ENCODE results near the gene CD4.
A peak's percentile ranks its signal among the peaks of the same experiment; 100 is the strongest.

The CD4 gene

GRCh38 chr12:6750506-6750905, 38.8 kb upstream of the CD4 start:
- H4K20me1 ChIP-seq (ENCODE audit: control insufficient read depth, insufficient read depth, low read depth, low read length): no peaks in the 10 kb centered on the region
- no peak overlapping the region for H3K27ac ChIP-seq (ENCODE audit: low read depth, low read length)
- no peaks in the 10 kb centered on the region for H3K9me3 ChIP-seq (ENCODE audit: control insufficient read depth, insufficient read depth, low read length)
- no peak overlapping the region for H3K4me2 ChIP-seq (ENCODE audit: low read length)
- H3K27me3 ChIP-seq (ENCODE audit: control insufficient read depth, low read length): no peaks in the 10 kb centered on the region
- peaks cover 13% of the 10 kb centered on the region for H3K79me2 ChIP-seq (ENCODE audit: control insufficient read depth, low read length)
- H3K4me1 ChIP-seq (ENCODE audit: control insufficient read depth, low read length): peaks cover 37% of the 10 kb centered on the region
- no peaks in the 10 kb centered on the region; the same call in 1 of the 2 replicates for H3F3A ChIP-seq (ENCODE audit: control insufficient read depth, insufficient read depth)
- no peak overlapping the region for H3K4me3 ChIP-seq (ENCODE audit: low read length)
- no peak for TF ChIP-seq CTCF (IDR thresholded peaks at IDR 0.05; ENCODE audit: low read depth, low read length, poor library complexity, severe bottlenecking)
- no peak for TF ChIP-seq EZH2phosphoT487 (IDR thresholded peaks at IDR 0.05; ENCODE audit: borderline replicate concordance, low read length)
- H3K9me2 ChIP-seq (replicated peaks; ENCODE audit: control insufficient read depth, low read length): no peaks in the 10 kb centered on the region
- peaks cover 61% of the 10 kb centered on the region for H3K36me3 ChIP-seq (ENCODE audit: control insufficient read depth, low read length)

GRCh38 chr12:6751767-6752166, 37.6 kb upstream of the CD4 start:
- peaks cover 13% of the 10 kb centered on the region for H3K79me2 ChIP-seq (ENCODE audit: control insufficient read depth, low read length)
- peak overlapping the region; percentile 88 for H3K4me3 ChIP-seq (ENCODE audit: low read length)
- peak overlapping the region; percentile 98 for H3K4me2 ChIP-seq (ENCODE audit: low read length)
- H3K36me3 ChIP-seq (ENCODE audit: control insufficient read depth, low read length): peaks cover 53% of the 10 kb centered on the region
- no peaks in the 10 kb centered on the region for H4K20me1 ChIP-seq (ENCODE audit: control insufficient read depth, insufficient read depth, low read depth, low read length)
- no peaks in the 10 kb centered on the region for H3K9me2 ChIP-seq (replicated peaks; ENCODE audit: control insufficient read depth, low read length)
- peaks cover 25% of the 10 kb centered on the region for H3K4me1 ChIP-seq (ENCODE audit: control insufficient read depth, low read length)
- H3K27me3 ChIP-seq (ENCODE audit: control insufficient read depth, low read length): no peaks in the 10 kb centered on the region
- no peaks in the 10 kb centered on the region; the same call in 1 of the 2 replicates for H3F3A ChIP-seq (ENCODE audit: control insufficient read depth, insufficient read depth)
- no peak overlapping the region for H3K27ac ChIP-seq (ENCODE audit: low read depth, low read length)
- no peak for TF ChIP-seq EZH2phosphoT487 (IDR thresholded peaks at IDR 0.05; ENCODE audit: borderline replicate concordance, low read length)
- no peak for TF ChIP-seq CTCF (IDR thresholded peaks at IDR 0.05; ENCODE audit: low read depth, low read length, poor library complexity, severe bottlenecking)
- H3K9me3 ChIP-seq (ENCODE audit: control insufficient read depth, insufficient read depth, low read length): no peaks in the 10 kb centered on the region

- Histone ChIP-seq H3F3A (ENCODE audit: control insufficient read depth, insufficient read depth) (no peaks in the 10 kb centered on the region; the same call in 1 of the 2 replicates), H3K27me3 (ENCODE audit: control insufficient read depth, low read length) (no peaks in the 10 kb centered on the region), H3K9me2 (replicated peaks; ENCODE audit: control insufficient read depth, low read length) (no peaks in the 10 kb centered on the region), H3K4me3 (ENCODE audit: low read length) (peak overlapping the region; percentile 88), H3K27ac (ENCODE audit: low read depth, low read length) (peak overlapping the region; percentile 90), H3K9me3 (ENCODE audit: control insufficient read depth, insufficient read depth, low read length) (no peaks in the 10 kb centered on the region), H3K36me3 (ENCODE audit: control insufficient read depth, low read length) (peaks cover 47% of the 10 kb centered on the region), H3K79me2 (ENCODE audit: control insufficient read depth, low read length) (peaks cover 13% of the 10 kb centered on the region), H4K20me1 (ENCODE audit: control insufficient read depth, insufficient read depth, low read depth, low read length) (no peaks in the 10 kb centered on the region), H3K4me2 (ENCODE audit: low read length) (peak overlapping the region; percentile 98), H3K4me1 (ENCODE audit: control insufficient read depth, low read length) (peaks cover 27% of the 10 kb centered on the region)
- TF ChIP-seq EZH2phosphoT487 (IDR thresholded peaks at IDR 0.05; ENCODE audit: borderline replicate concordance, low read length) (no peak), CTCF (IDR thresholded peaks at IDR 0.05; ENCODE audit: low read depth, low read length, poor library complexity, severe bottlenecking) (no peak)
Measured at GRCh38 chr12:6752167-6752920, 37.0 kb upstream of the CD4 start.
